H9 (cell line): ENCODE results near the gene SLC25A11. TPM values are rescaled to one million over a fixed set of nuclear protein-coding genes. Genes with fewer than 3 reads are reported as not detected.

Experiments used
- DNase-seq: peaks from one replicate; pipeline ENCODE4 v3.0.0-alpha.2; 2017
- H2AFZ ChIP-seq: one replicate; pipeline ENCODE4 v1.6.1; 2013; ENCODE audit warnings: mild to moderate bottlenecking, low read length, control low read depth, moderate library complexity
- H2AK5ac ChIP-seq: 2 replicates; pipeline ENCODE4 v1.6.1; 2013; ENCODE audit warnings: low read length, control low read depth, mixed read lengths; ENCODE audit not compliant: insufficient read length
- H2BK120ac ChIP-seq: one replicate; pipeline ENCODE4 v1.6.1; 2013; ENCODE audit warnings: low read depth, mild to moderate bottlenecking, low read length, control low read depth, inconsistent platforms; ENCODE audit not compliant: poor library complexity, severe bottlenecking
- H2BK12ac ChIP-seq: 2 replicates; pipeline ENCODE4 v1.6.1; 2013; ENCODE audit warnings: low read length, control low read depth, mixed read lengths, low read depth; ENCODE audit not compliant: insufficient read length
- H2BK15ac ChIP-seq: 2 replicates; pipeline ENCODE4 v1.6.1; 2013; ENCODE audit warnings: low read depth, low read length, control low read depth
- H2BK20ac ChIP-seq: one replicate; pipeline ENCODE4 v1.6.1; 2013; ENCODE audit warnings: low read depth, mild to moderate bottlenecking, low read length, control low read depth, inconsistent platforms; ENCODE audit not compliant: poor library complexity, severe bottlenecking
- H2BK5ac ChIP-seq: 2 replicates; pipeline ENCODE4 v1.6.1; 2013; ENCODE audit warnings: low read length, control low read depth, mixed read lengths; ENCODE audit not compliant: insufficient read length
- H3K14ac ChIP-seq: 2 replicates; pipeline ENCODE4 v1.6.1; 2013; ENCODE audit warnings: low read length, control low read depth; ENCODE audit not compliant: insufficient read depth
- H3K18ac ChIP-seq: 2 replicates; pipeline ENCODE4 v1.6.1; 2013; ENCODE audit warnings: low read depth, mild to moderate bottlenecking, mixed read lengths, low read length, control low read depth; ENCODE audit not compliant: insufficient read length
- H3K23ac ChIP-seq: 2 replicates; pipeline ENCODE4 v1.6.1; 2013; ENCODE audit warnings: low read length, control low read depth, mixed read lengths, low read depth; ENCODE audit not compliant: insufficient read length
- H3K23me2 ChIP-seq: 2 replicates; pipeline ENCODE4 v1.6.1; 2013; ENCODE audit warnings: low read depth, mild to moderate bottlenecking, mixed read lengths, low read length, control low read depth; ENCODE audit not compliant: insufficient read length, poor library complexity, severe bottlenecking
- H3K27ac ChIP-seq: 2 replicates; pipeline ENCODE4 v1.5.1; 2013; ENCODE audit warnings: low read length, control low read depth, mixed read lengths, low read depth; ENCODE audit not compliant: insufficient read length
- H3K27me3 ChIP-seq: 2 replicates; pipeline ENCODE4 v1.6.1; 2013; ENCODE audit warnings: low read length, control low read depth, inconsistent platforms; ENCODE audit not compliant: insufficient read depth
- H3K4ac ChIP-seq: 2 replicates; pipeline ENCODE4 v1.6.1; 2013; ENCODE audit warnings: low read depth, mild to moderate bottlenecking, control low read depth, inconsistent platforms, low read length, moderate library complexity
- H3K4me1 ChIP-seq: 2 replicates; pipeline ENCODE4 v1.6.1; 2013; ENCODE audit warnings: low read length, control low read depth, inconsistent platforms; ENCODE audit not compliant: insufficient read depth
- H3K4me2 ChIP-seq: 2 replicates; pipeline ENCODE4 v1.6.1; 2013; ENCODE audit warnings: low read length, control low read depth, mixed read lengths; ENCODE audit not compliant: insufficient read length, insufficient read depth
- H3K56ac ChIP-seq: 2 replicates; pipeline ENCODE4 v1.6.1; 2013; ENCODE audit warnings: low read depth, mild to moderate bottlenecking, mixed read lengths, low read length, control low read depth; ENCODE audit not compliant: insufficient read length
- H3K79me1 ChIP-seq: 2 replicates; pipeline ENCODE4 v1.6.1; 2013; ENCODE audit warnings: low read depth, mild to moderate bottlenecking, moderate library complexity, low read length, control low read depth, inconsistent platforms; ENCODE audit not compliant: insufficient read depth, poor library complexity, severe bottlenecking
- H3K79me2 ChIP-seq: 2 replicates; pipeline ENCODE4 v1.6.1; 2013; ENCODE audit warnings: low read length, control low read depth, inconsistent platforms; ENCODE audit not compliant: insufficient read depth
- H3K9ac ChIP-seq: 2 replicates; pipeline ENCODE4 v1.6.1; 2013; ENCODE audit warnings: low read length, control low read depth, mixed read lengths; ENCODE audit not compliant: insufficient read length; ENCODE audit errors: extremely low read depth
- H3K9me3 ChIP-seq: one replicate; pipeline ENCODE4 v1.6.1; 2013; ENCODE audit warnings: low read depth, low read length, inconsistent platforms; ENCODE audit not compliant: control insufficient read depth
- H3T11ph ChIP-seq: one replicate; pipeline ENCODE4 v1.6.1; 2013; ENCODE audit warnings: mild to moderate bottlenecking, low read length, control low read depth, inconsistent platforms
- H4K20me1 ChIP-seq: one replicate; pipeline ENCODE4 v1.6.1; 2013; ENCODE audit not compliant: control insufficient read depth, insufficient read length, insufficient read depth
- H4K5ac ChIP-seq: 2 replicates; pipeline ENCODE4 v1.6.1; 2013; ENCODE audit warnings: low read depth, mild to moderate bottlenecking, mixed read lengths, low read length, control low read depth; ENCODE audit not compliant: insufficient read length
- H4K8ac ChIP-seq: replicated peaks from 2 replicates; pipeline ENCODE4 v1.6.1; 2013; ENCODE audit warnings: low read length, control low read depth, mixed read lengths, low read depth; ENCODE audit not compliant: insufficient read length
- H4K91ac ChIP-seq: 2 replicates; pipeline ENCODE4 v1.6.1; 2013; ENCODE audit warnings: low read depth, mild to moderate bottlenecking, moderate library complexity, mixed read lengths, low read length, control low read depth; ENCODE audit not compliant: insufficient read length
- H3K27ac Mint-ChIP-seq, 3 experiments: 2 replicates in 2 of 3; 3 replicates in 1 of 3; pipeline ENCODE4 v1.8.0; 2020 to 2021; ENCODE audit warnings: mixed read lengths in 3 of 3, mild to moderate bottlenecking in 1 of 3, moderate library complexity in 1 of 3
- H3K27me3 Mint-ChIP-seq: 2 replicates; pipeline ENCODE4 v1.8.0; 2021; ENCODE audit warnings: low read depth, mild to moderate bottlenecking, moderate library complexity, mixed read lengths
- H3K36me3 Mint-ChIP-seq, 3 experiments: 2 replicates in 2 of 3; 3 replicates in 1 of 3; pipeline ENCODE4 v1.8.0; 2020 to 2021; ENCODE audit warnings: low read depth in 3 of 3, mixed read lengths in 3 of 3; ENCODE audit not compliant: insufficient read depth in 1 of 3
- H3K4me1 Mint-ChIP-seq, 2 experiments: 2 replicates each; pipeline ENCODE4 v1.8.0; 2020; ENCODE audit warnings: mixed read lengths in 2 of 2
- H3K4me3 Mint-ChIP-seq, 2 experiments: 2 replicates in 1 of 2; 3 replicates in 1 of 2; pipeline ENCODE4 v1.8.0; 2020 to 2021; ENCODE audit warnings: mild to moderate bottlenecking in 2 of 2, mixed read lengths in 2 of 2, moderate library complexity in 1 of 2
- H3K9me3 Mint-ChIP-seq, 2 experiments: 2 replicates in 1 of 2; 3 replicates in 1 of 2; pipeline ENCODE4 v1.8.0; 2020; ENCODE audit warnings: mild to moderate bottlenecking in 2 of 2, mixed read lengths in 2 of 2, moderate library complexity in 1 of 2
- CTCF ChIP-seq: fragments of 200-600 bp; sonication (generic); conservative IDR thresholded peaks from 3 replicates; pipeline ENCODE4 v1.8.0; 2021; ENCODE audit warnings: antibody characterized with exemption, mild to moderate bottlenecking
- whole genome bisulfite sequencing: extraction: QIAGEN DNeasy Blood & Tissue Kit; methylation state at CpG from one replicate; pipeline ENCODE4 v1.1.7; 2013; ENCODE audit warnings: missing lambda C conversion rate, low lambda C conversion rate, mixed read lengths; ENCODE audit not compliant: insufficient read length; ENCODE audit errors: extremely low coverage; 5-methylcytosine and 5-hydroxymethylcytosine counted together
- total RNA-seq: library from RNA; stranded (reverse); gene quantifications from 2 replicates; pipeline ENCODE4 v1.2.1, GENCODE V29; 2021

The SLC25A11 gene
- total RNA-seq, 1 experiment from 2014 or later = 74.9 TPM

- Histone ChIP-seq H3K9me3 (no peaks in the 10 kb centered on the region), H2AFZ (no peak overlapping the region), H3K27me3 (peaks cover 1% of the 10 kb centered on the region; the same call in 1 of the 2 replicates), H3K23me2 (peaks cover 14% of the 10 kb centered on the region), H4K5ac (no peak overlapping the region), H3K4ac (no peak overlapping the region), H2BK12ac (no peak overlapping the region), H3K79me1 (no peaks in the 10 kb centered on the region), H3K14ac (no peak overlapping the region), H3K4me2 (peak overlapping the region; percentile 76), H3T11ph (no peak overlapping the region), H2AK5ac (no peak overlapping the region), H4K8ac (no peak overlapping the region), H3K4me1 (no peaks in the 10 kb centered on the region), H2BK15ac (no peak overlapping the region), H3K23ac (no peak overlapping the region), H3K56ac (no peak overlapping the region), H2BK20ac (no peak overlapping the region), H4K20me1 (no peaks in the 10 kb centered on the region), H3K79me2 (no peaks in the 10 kb centered on the region), H2BK120ac (no peak overlapping the region), H3K9ac (no peak overlapping the region), H3K18ac (no peak overlapping the region), H3K27ac (no peak overlapping the region), H4K91ac (no peak overlapping the region), H2BK5ac (no peak overlapping the region)
- no peaks in the 10 kb centered on the region for H3K9me3 Mint-ChIP-seq
- no peak for TF ChIP-seq CTCF
- peaks cover 55% of the 10 kb centered on the region for H3K27me3 Mint-ChIP-seq
- H3K27ac Mint-ChIP-seq = no peak overlapping the region
- WGBS = no CpG with 5 or more reads among the region's 30 CpGs
- peaks cover 0 to 2% (median 0%) of the 10 kb centered on the region in 3 experiments; a peak in 2 of 7 replicates for H3K36me3 Mint-ChIP-seq
- peaks cover 18 to 22% of the 10 kb centered on the region in 2 experiments for H3K4me1 Mint-ChIP-seq
- no peak for DNase-seq
- peak overlapping the region; percentile 79 to 87 for H3K4me3 Mint-ChIP-seq
Measured at GRCh38 chr17:4987767-4988567, 48.1 kb upstream of the SLC25A11 start.
